ENCODE data around the gene AIRE. TPM values are rescaled to one million over a fixed set of nuclear protein-coding genes. Genes with fewer than 3 reads are reported as not detected.
"Not testable (repeated sequence)": the region's sequence is repeated elsewhere in the genome, so short reads cannot be mapped to it uniquely, and the experiment has no call there.

The AIRE gene
- not detected in 2 replicates for total RNA-seq (2014; rRNA removed; shearing (Covaris generic))
- not detected in 2 replicates for polyA plus RNA-seq (2015; cell fraction: cytosol; rRNA removed)
- not detected in 2 replicates for polyA plus RNA-seq (2015; cell fraction: nucleus; rRNA removed)

- no peak for DNase-seq (ENCODE audit: low read depth, low spot score)
- in situ Hi-C loops (cut with HindIII; ENCODE audit: low pct_unique_long_range_greater_than_20kb, low sequenced_read_pairs) = no loop called here
These were observed at the start of gene AIRE for GRCh38 chr21:44285138-44285992. Gene AIRE (plus strand): TSS chr21:44285876. CDS start chr21:44286007, 131 bp downstream.

GRCh38 chr21:44240353-44240752, 45.3 kb upstream of the AIRE start:
- in situ Hi-C loops (cut with HindIII; ENCODE audit: low pct_unique_long_range_greater_than_20kb, low sequenced_read_pairs) = not testable (repeated sequence)

GRCh38 chr21:44240842-44241241, 44.8 kb upstream of the AIRE start, which contains the start of gene ICOSLG:
Gene ICOSLG (minus strand): TSS chr21:44240943. CDS start chr21:44240817, 126 bp downstream.
- DNase-seq (ENCODE audit: low read depth, low spot score); in situ Hi-C loops (cut with HindIII; ENCODE audit: low pct_unique_long_range_greater_than_20kb, low sequenced_read_pairs): not testable (repeated sequence)

More at GRCh38 chr21:44240353-44240752, 45.3 kb upstream of the AIRE start:
- not testable (repeated sequence) for DNase-seq (ENCODE audit: low read depth, low spot score)

GRCh38 chr21:44241281-44241680, 44.4 kb upstream of the AIRE start:
- DNase-seq (ENCODE audit: low read depth, low spot score); in situ Hi-C loops (cut with HindIII; ENCODE audit: low pct_unique_long_range_greater_than_20kb, low sequenced_read_pairs): not testable (repeated sequence)

- DNase-seq (ENCODE audit: low read depth, low spot score); in situ Hi-C loops (cut with HindIII; ENCODE audit: low pct_unique_long_range_greater_than_20kb, low sequenced_read_pairs): not testable (repeated sequence)
These were observed 41.7 kb upstream of the AIRE start for GRCh38 chr21:44243980-44244379.

GRCh38 chr21:44247904-44248303, 37.8 kb upstream of the AIRE start:
- DNase-seq (ENCODE audit: low read depth, low spot score); in situ Hi-C loops (cut with HindIII; ENCODE audit: low pct_unique_long_range_greater_than_20kb, low sequenced_read_pairs): not testable (repeated sequence)

- in situ Hi-C loops (cut with HindIII; ENCODE audit: low pct_unique_long_range_greater_than_20kb, low sequenced_read_pairs); DNase-seq (ENCODE audit: low read depth, low spot score): not testable (repeated sequence)
These were observed 36.3 kb upstream of the AIRE start for GRCh38 chr21:44249204-44250037.

- no peak for DNase-seq (ENCODE audit: low read depth, low spot score)
- in situ Hi-C loops (cut with HindIII; ENCODE audit: low pct_unique_long_range_greater_than_20kb, low sequenced_read_pairs) = no loop called here
These were observed 31.6 kb upstream of the AIRE start for GRCh38 chr21:44253832-44254710.

- no peak for DNase-seq (ENCODE audit: low read depth, low spot score)
- in situ Hi-C loops (cut with HindIII; ENCODE audit: low pct_unique_long_range_greater_than_20kb, low sequenced_read_pairs) = no loop called here
These were observed 30.1 kb upstream of the AIRE start for GRCh38 chr21:44255511-44255981.

GRCh38 chr21:44258056-44258725, 27.5 kb upstream of the AIRE start:
- no peak for DNase-seq (ENCODE audit: low read depth, low spot score)
- in situ Hi-C loops (cut with HindIII; ENCODE audit: low pct_unique_long_range_greater_than_20kb, low sequenced_read_pairs) = no loop called here

GRCh38 chr21:44259082-44259705, 26.5 kb upstream of the AIRE start:
- in situ Hi-C loops (cut with HindIII; ENCODE audit: low pct_unique_long_range_greater_than_20kb, low sequenced_read_pairs) = no loop called here
- DNase-seq (ENCODE audit: low read depth, low spot score) = no peak

- DNase-seq (ENCODE audit: low read depth, low spot score) = no peak
These were observed 25.6 kb upstream of the AIRE start for GRCh38 chr21:44260066-44260465.

GRCh38 chr21:44260791-44261631, 24.7 kb upstream of the AIRE start:
- DNase-seq (ENCODE audit: low read depth, low spot score) = no peak
- in situ Hi-C loops (cut with HindIII; ENCODE audit: low pct_unique_long_range_greater_than_20kb, low sequenced_read_pairs) = no loop called here

More at GRCh38 chr21:44260066-44260465, 25.6 kb upstream of the AIRE start:
- in situ Hi-C loops (cut with HindIII; ENCODE audit: low pct_unique_long_range_greater_than_20kb, low sequenced_read_pairs) = no loop called here

GRCh38 chr21:44261675-44262295, 23.9 kb upstream of the AIRE start, which contains the start of gene DNMT3L:
Gene DNMT3L (minus strand): TSS chr21:44261897. CDS start chr21:44261259, 638 bp downstream.
- no peak for DNase-seq (ENCODE audit: low read depth, low spot score)
- in situ Hi-C loops (cut with HindIII; ENCODE audit: low pct_unique_long_range_greater_than_20kb, low sequenced_read_pairs) = no loop called here
